Astrocyte (in vitro differentiated cells and primary cell): ENCODE results near the gene CCDC157.

ENCODE experiments used
- CTCF ChIP-seq: IDR thresholded peaks from 2 replicates; pipeline ENCODE4 v1.5.1; 2011; ENCODE audit warnings: low read depth, mild to moderate bottlenecking, inconsistent platforms, low read length, moderate library complexity; ENCODE audit not compliant: insufficient read depth
- EZH2 ChIP-seq: IDR thresholded peaks from 2 replicates; pipeline ENCODE4 v1.6.1; 2012; ENCODE audit warnings: mild to moderate bottlenecking, low read length, inconsistent platforms; ENCODE audit not compliant: insufficient read depth

GRCh38 chr22:30335236-30335635 lies 21.6 kb upstream of the CCDC157 start:
- TF ChIP-seq CTCF (no peak), EZH2 (no peak)
